ENCODE results near the gene SF3B6.
"Not testable (repeated sequence)": the region's sequence is repeated elsewhere in the genome, so short reads cannot be mapped to it uniquely, and the experiment has no call there.

SF3B6 gene

GRCh38 chr2:24050041-24050979 is 25.8 kb downstream of the SF3B6 start:
- no peak for DNase-seq

- DNase-seq: peak; percentile 9
These were observed 26.6 kb downstream of the SF3B6 start, which contains the start of gene FKBP1B for GRCh38 chr2:24049485-24050021. TSS of gene FKBP1B (plus strand) at chr2:24049741. CDS start at chr2:24049850, 109 bp downstream.

- no peak for DNase-seq
These were observed 27.2 kb downstream of the SF3B6 start for GRCh38 chr2:24048769-24049484.

- no peak for DNase-seq
These were observed 28.5 kb downstream of the SF3B6 start for GRCh38 chr2:24047703-24048033.

GRCh38 chr2:24046930-24047702 is 29.0 kb downstream of the SF3B6 start, which contains the start of gene WDCP:
TSS of gene WDCP (minus strand) at chr2:24047391. CDS start at chr2:24039494, 7,897 bp downstream.
- DNase-seq: peak; percentile 94

- DNase-seq: no peak
These were observed 29.6 kb downstream of the SF3B6 start for GRCh38 chr2:24046599-24046929.

GRCh38 chr2:24045511-24046508 is 30.3 kb downstream of the SF3B6 start:
- no peak for DNase-seq

GRCh38 chr2:24043133-24043532 is 33.0 kb downstream of the SF3B6 start:
- not testable (repeated sequence) for DNase-seq

- DNase-seq: no peak
These were observed 35.6 kb downstream of the SF3B6 start for GRCh38 chr2:24040511-24040910.

GRCh38 chr2:24038786-24039499 is 37.2 kb downstream of the SF3B6 start:
- no peak for DNase-seq

GRCh38 chr2:24026233-24026632 is 49.9 kb downstream of the SF3B6 start:
- DNase-seq: no peak

- no peak for DNase-seq
These were observed 51.0 kb downstream of the SF3B6 start for GRCh38 chr2:24024996-24025663.

GRCh38 chr2:24024018-24024417 is 52.1 kb downstream of the SF3B6 start:
- no peak for DNase-seq

GRCh38 chr2:24022975-24023575 is 53.1 kb downstream of the SF3B6 start:
- no peak for DNase-seq

- no peak for DNase-seq
These were observed 53.7 kb downstream of the SF3B6 start for GRCh38 chr2:24022324-24022974.

- no peak for DNase-seq
These were observed 54.8 kb downstream of the SF3B6 start for GRCh38 chr2:24021122-24021998.

GRCh38 chr2:24020244-24020643 is 55.9 kb downstream of the SF3B6 start:
- no peak for DNase-seq

GRCh38 chr2:24019729-24020128 is 56.4 kb downstream of the SF3B6 start:
- DNase-seq: no peak
